HCT116 (cell line): ENCODE results near the gene GP1BB. TPM values are rescaled to one million over a fixed set of nuclear protein-coding genes. Genes with fewer than 3 reads are reported as not detected.

Experiments
- ATAC-seq: fragments of 200-7000 bp; cut with Tn5 transposase; 2 replicates; pipeline ENCODE4 v1.9.1; 2020; ENCODE audit warnings: mild to moderate bottlenecking, moderate library complexity
- BruUV-seq: library from RNA; stranded (reverse); fragments of 400-500 nt; replicated peaks from 2 replicates; lab custom pipeline; 2021; lab: Mats Ljungman, UMichigan
- CTCF ChIA-PET: fragments of 300-600 bp; sonication (Branson Sonifier 250); formaldehyde crosslinking; loops from one replicate; lab custom pipeline; 2021; ENCODE audit warnings: antibody characterized with exemption; lab: Charles Lee
- POLR2A ChIA-PET: fragments of 300-600, 350-600 bp; sonication (Branson Sonifier 250); formaldehyde crosslinking; loops from one replicate; lab custom pipeline; 2021; ENCODE audit warnings: antibody characterized with exemption; lab: Charles Lee
- RAD21 ChIA-PET, 2 experiments: fragments of 300-600 bp; sonication (Branson Sonifier 250); formaldehyde crosslinking; loops; one replicate each; lab custom pipeline; 2023; ENCODE audit warnings: low total read pairs in 2 of 2; ENCODE audit not compliant: uncharacterized antibody in 2 of 2, unreplicated experiment in 2 of 2, low non-redundant PET in 1 of 2; lab: Charles Lee
- DNase-seq: peaks from one replicate; pipeline ENCODE4 v3.0.0-alpha.2; 2010; ENCODE audit warnings: low read depth, low spot score
- H2AFZ ChIP-seq: fragments of 200-600 bp; shearing (Covaris generic), sonication (generic); 2 replicates; pipeline ENCODE4 v1.6.1; 2017; ENCODE audit warnings: low read depth, mixed run types, mixed read lengths, antibody characterized with exemption, low read length; ENCODE audit not compliant: poor library complexity, severe bottlenecking
- H3K27ac ChIP-seq: 2 replicates; pipeline ENCODE4 v1.5.1; 2012; ENCODE audit warnings: low read depth, low read length
- H3K27me3 ChIP-seq: fragments of 200-600 bp; sonication (generic); 2 replicates; pipeline ENCODE4 v1.6.1; 2016; ENCODE audit warnings: mixed run types, low read length, mixed read lengths; ENCODE audit not compliant: insufficient read depth
- H3K36me3 ChIP-seq, 2 experiments: fragments of 200-500 bp in 1 of 2; fragments of 200-600 bp in 1 of 2; sonication (Bioruptor generic) in 1 of 2; sonication (generic) in 1 of 2; 2 replicates each; pipeline versions ENCODE4 v1.5.1 to v1.6.1; 2014 to 2016; ENCODE audit warnings: low read length in 2 of 2, inconsistent platforms in 1 of 2, mixed read lengths in 1 of 2, mixed run types in 1 of 2; ENCODE audit not compliant: insufficient read depth in 2 of 2, control insufficient read depth in 1 of 2
- H3K4me1 ChIP-seq, 2 experiments: fragments of 200-600 bp in 1 of 2; sonication (generic) in 1 of 2; 2 replicates each; pipeline versions ENCODE4 v1.5.1 to v1.6.1; 2012 to 2017; ENCODE audit warnings: low read length in 2 of 2, inconsistent platforms in 1 of 2, mild to moderate bottlenecking in 1 of 2, mixed read lengths in 1 of 2, mixed run types in 1 of 2, moderate library complexity in 1 of 2; ENCODE audit not compliant: insufficient read depth in 2 of 2, control insufficient read depth in 1 of 2
- H3K4me2 ChIP-seq: fragments of 200-600 bp; sonication (generic); 2 replicates; pipeline ENCODE4 v1.6.1; 2017; ENCODE audit warnings: mixed run types, low read length, mixed read lengths
- H3K4me3 ChIP-seq, 2 experiments: fragments of 200-600 bp in 1 of 2; sonication (generic) in 1 of 2; replicated peaks in 1 of 2; 2 replicates each; pipeline ENCODE4 v1.5.1; 2011 to 2016; ENCODE audit warnings: low read length in 2 of 2, control low read depth in 1 of 2, low read depth in 1 of 2, mild to moderate bottlenecking in 1 of 2, mixed read lengths in 1 of 2, mixed run types in 1 of 2
- H3K79me2 ChIP-seq: fragments of 200-600 bp; sonication (generic); 2 replicates; pipeline ENCODE4 v1.6.1; 2017; ENCODE audit warnings: mild to moderate bottlenecking, mixed run types, low read length, moderate library complexity, mixed read lengths; ENCODE audit not compliant: insufficient read depth
- H3K9ac ChIP-seq: fragments of 200-600 bp; sonication (generic); 2 replicates; pipeline ENCODE4 v1.6.1; 2016; ENCODE audit warnings: low read length, mixed read lengths
- H3K9me2 ChIP-seq: fragments of 200-600 bp; sonication (generic), shearing (Covaris generic); 2 replicates; pipeline ENCODE4 v1.6.1; 2017; ENCODE audit warnings: mixed run types, mild to moderate bottlenecking, moderate library complexity; ENCODE audit not compliant: insufficient read depth
- H3K9me3 ChIP-seq, 2 experiments: fragments of 200-500 bp in 1 of 2; fragments of 200-600 bp in 1 of 2; sonication (Bioruptor generic) in 1 of 2; sonication (generic) in 1 of 2; 2 replicates each; pipeline ENCODE4 v1.6.1; 2014 to 2017; ENCODE audit warnings: low read length in 2 of 2, mixed read lengths in 2 of 2, inconsistent platforms in 1 of 2, low read depth in 1 of 2, mild to moderate bottlenecking in 1 of 2, mixed run types in 1 of 2, moderate library complexity in 1 of 2; ENCODE audit not compliant: control insufficient read depth in 1 of 2, insufficient read depth in 1 of 2
- H4K20me1 ChIP-seq: fragments of 200-600 bp; sonication (generic), shearing (Covaris generic); 2 replicates; pipeline ENCODE4 v1.6.1; 2017; ENCODE audit warnings: mixed run types, mild to moderate bottlenecking, moderate library complexity; ENCODE audit not compliant: insufficient read depth
- CEBPB ChIP-seq: IDR thresholded peaks from 2 replicates; pipeline ENCODE4 v1.6.1; 2012; ENCODE audit warnings: low read depth
- EGR1 ChIP-seq: IDR thresholded peaks from 2 replicates; pipeline ENCODE4 v1.6.1; 2012; ENCODE audit warnings: low read depth
- ELF1 ChIP-seq: IDR thresholded peaks from 2 replicates; pipeline ENCODE4 v1.6.1; 2012; ENCODE audit warnings: low read depth, borderline replicate concordance
- EZH2phosphoT487 ChIP-seq: fragments of 200-600 bp; IDR thresholded peaks from 2 replicates; pipeline ENCODE4 v1.6.1; 2018; ENCODE audit warnings: antibody characterized with exemption, borderline replicate concordance
- POLR2A ChIP-seq: IDR thresholded peaks from 2 replicates; pipeline ENCODE4 v1.7.0; 2011; ENCODE audit warnings: borderline replicate concordance; ENCODE audit not compliant: insufficient read depth, insufficient read length; ENCODE audit errors: extremely low read depth
- POLR2AphosphoS5 ChIP-seq: IDR thresholded peaks from 2 replicates; pipeline ENCODE4 v1.6.1; 2011; ENCODE audit warnings: mild to moderate bottlenecking, low read depth, low read length, moderate library complexity
- SP1 ChIP-seq: IDR thresholded peaks from 2 replicates; pipeline ENCODE4 v1.6.1; 2012; ENCODE audit warnings: low read depth
- YY1 ChIP-seq: IDR thresholded peaks from 2 replicates; pipeline ENCODE4 v1.6.1; 2011; ENCODE audit warnings: low read length, low read depth, moderate library complexity, mild to moderate bottlenecking; ENCODE audit not compliant: insufficient replicate concordance; ENCODE audit errors: extremely low read depth
- intact Hi-C: fragments of 100-400 bp; cut with micrococcal nuclease; formaldehyde crosslinking; loops from 2 replicates; pipeline ENCODE4 v1.10.0; 2022
- total RNA-seq: library from RNA; stranded (reverse); gene quantifications from one replicate; pipeline ENCODE4 v1.2.1, GENCODE V29; 2021; ENCODE audit not compliant: unreplicated experiment
- TF ChIP-seq, protein P1 (sequence below): IDR thresholded peaks from 2 replicates; pipeline ENCODE4 v1.6.1; 2011; ENCODE audit warnings: mild to moderate bottlenecking, low read length, moderate library complexity; ENCODE audit not compliant: insufficient replicate concordance; ENCODE audit errors: extremely low read depth
- TF ChIP-seq, protein P2 (sequence below): IDR thresholded peaks from 2 replicates; pipeline ENCODE4 v1.6.1; 2012
- TF ChIP-seq, protein P3 (sequence below): IDR thresholded peaks from 2 replicates; pipeline ENCODE4 v1.6.1; 2012; ENCODE audit warnings: low read depth

Gene GP1BB
- total RNA-seq, 1 experiment from 2014 or later: 4.8 TPM

DNA sequence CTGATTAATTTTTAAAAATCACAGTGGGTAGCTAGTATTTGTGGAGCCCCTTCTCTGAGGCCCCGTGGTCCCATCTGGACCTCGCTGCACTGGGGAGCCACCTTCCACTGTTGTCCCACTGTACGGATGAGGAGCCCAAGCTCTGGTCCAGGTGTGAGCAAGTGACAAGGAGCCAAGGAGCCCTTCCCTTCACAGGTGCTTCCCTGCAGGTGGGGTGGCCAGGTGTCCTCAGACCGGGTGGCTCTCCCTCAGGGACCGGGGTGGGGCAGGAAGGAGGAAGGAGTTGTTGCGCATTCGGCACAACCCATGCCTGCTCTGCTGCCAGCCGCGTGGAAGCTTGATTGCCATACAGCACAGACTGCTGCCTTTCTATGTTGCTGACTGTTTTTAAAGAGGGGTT, 19.5 kb upstream of the GP1BB start:
- Histone ChIP-seq H3K79me2 (no peaks in the 10 kb centered on the region), H3K9ac (no peak overlapping the region), H3K27me3 (no peaks in the 10 kb centered on the region), H3K36me3 (no peaks in the 10 kb centered on the region), H3K4me1 (no peaks in the 10 kb centered on the region), H3K9me3 (no peaks in the 10 kb centered on the region), H4K20me1 (no peaks in the 10 kb centered on the region), H2AFZ (no peak overlapping the region), H3K27ac (no peak overlapping the region), H3K4me2 (no peak overlapping the region), H3K4me3 (no peak overlapping the region), H3K9me2 (no peaks in the 10 kb centered on the region)
- no peak for DNase-seq
- intact Hi-C loops: no loop called here
- POLR2A ChIA-PET: interaction anchor here (0.6 kb wide), 1 partner anchor 11 kb away, joined by 3 read pairs; no protein-coding TSS in a partner anchor
- RAD21 ChIA-PET: no interaction called here
- CTCF ChIA-PET: no interaction called here
- no peak for TF ChIP-seq YY1
- TF ChIP-seq SP1: no peak
- TF ChIP-seq EZH2phosphoT487: no peak
- TF ChIP-seq, protein P1, sequence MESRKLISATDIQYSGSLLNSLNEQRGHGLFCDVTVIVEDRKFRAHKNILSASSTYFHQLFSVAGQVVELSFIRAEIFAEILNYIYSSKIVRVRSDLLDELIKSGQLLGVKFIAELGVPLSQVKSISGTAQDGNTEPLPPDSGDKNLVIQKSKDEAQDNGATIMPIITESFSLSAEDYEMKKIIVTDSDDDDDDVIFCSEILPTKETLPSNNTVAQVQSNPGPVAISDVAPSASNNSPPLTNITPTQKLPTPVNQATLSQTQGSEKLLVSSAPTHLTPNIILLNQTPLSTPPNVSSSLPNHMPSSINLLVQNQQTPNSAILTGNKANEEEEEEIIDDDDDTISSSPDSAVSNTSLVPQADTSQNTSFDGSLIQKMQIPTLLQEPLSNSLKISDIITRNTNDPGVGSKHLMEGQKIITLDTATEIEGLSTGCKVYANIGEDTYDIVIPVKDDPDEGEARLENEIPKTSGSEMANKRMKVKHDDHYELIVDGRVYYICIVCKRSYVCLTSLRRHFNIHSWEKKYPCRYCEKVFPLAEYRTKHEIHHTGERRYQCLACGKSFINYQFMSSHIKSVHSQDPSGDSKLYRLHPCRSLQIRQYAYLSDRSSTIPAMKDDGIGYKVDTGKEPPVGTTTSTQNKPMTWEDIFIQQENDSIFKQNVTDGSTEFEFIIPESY: no peak
- TF ChIP-seq, protein P2, sequence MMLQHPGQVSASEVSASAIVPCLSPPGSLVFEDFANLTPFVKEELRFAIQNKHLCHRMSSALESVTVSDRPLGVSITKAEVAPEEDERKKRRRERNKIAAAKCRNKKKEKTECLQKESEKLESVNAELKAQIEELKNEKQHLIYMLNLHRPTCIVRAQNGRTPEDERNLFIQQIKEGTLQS: no peak
- TF ChIP-seq POLR2A: no peak
- TF ChIP-seq, protein P3, sequence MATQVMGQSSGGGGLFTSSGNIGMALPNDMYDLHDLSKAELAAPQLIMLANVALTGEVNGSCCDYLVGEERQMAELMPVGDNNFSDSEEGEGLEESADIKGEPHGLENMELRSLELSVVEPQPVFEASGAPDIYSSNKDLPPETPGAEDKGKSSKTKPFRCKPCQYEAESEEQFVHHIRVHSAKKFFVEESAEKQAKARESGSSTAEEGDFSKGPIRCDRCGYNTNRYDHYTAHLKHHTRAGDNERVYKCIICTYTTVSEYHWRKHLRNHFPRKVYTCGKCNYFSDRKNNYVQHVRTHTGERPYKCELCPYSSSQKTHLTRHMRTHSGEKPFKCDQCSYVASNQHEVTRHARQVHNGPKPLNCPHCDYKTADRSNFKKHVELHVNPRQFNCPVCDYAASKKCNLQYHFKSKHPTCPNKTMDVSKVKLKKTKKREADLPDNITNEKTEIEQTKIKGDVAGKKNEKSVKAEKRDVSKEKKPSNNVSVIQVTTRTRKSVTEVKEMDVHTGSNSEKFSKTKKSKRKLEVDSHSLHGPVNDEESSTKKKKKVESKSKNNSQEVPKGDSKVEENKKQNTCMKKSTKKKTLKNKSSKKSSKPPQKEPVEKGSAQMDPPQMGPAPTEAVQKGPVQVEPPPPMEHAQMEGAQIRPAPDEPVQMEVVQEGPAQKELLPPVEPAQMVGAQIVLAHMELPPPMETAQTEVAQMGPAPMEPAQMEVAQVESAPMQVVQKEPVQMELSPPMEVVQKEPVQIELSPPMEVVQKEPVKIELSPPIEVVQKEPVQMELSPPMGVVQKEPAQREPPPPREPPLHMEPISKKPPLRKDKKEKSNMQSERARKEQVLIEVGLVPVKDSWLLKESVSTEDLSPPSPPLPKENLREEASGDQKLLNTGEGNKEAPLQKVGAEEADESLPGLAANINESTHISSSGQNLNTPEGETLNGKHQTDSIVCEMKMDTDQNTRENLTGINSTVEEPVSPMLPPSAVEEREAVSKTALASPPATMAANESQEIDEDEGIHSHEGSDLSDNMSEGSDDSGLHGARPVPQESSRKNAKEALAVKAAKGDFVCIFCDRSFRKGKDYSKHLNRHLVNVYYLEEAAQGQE: no peak
- no peak for TF ChIP-seq POLR2AphosphoS5
- no peak for TF ChIP-seq CEBPB
- no peak for TF ChIP-seq EGR1
- TF ChIP-seq ELF1: no peak
- no TSS peak for BruUV-seq
- ATAC-seq: no peak
